Amniotic epithelial cell (primary cell): Measurements from ENCODE around the gene MROH9.
A peak's percentile ranks its signal among the peaks of the same experiment; 100 is the strongest.

Experiments
- DNase-seq: peaks from one replicate; pipeline ENCODE4 v3.0.0-alpha.2; 2010; ENCODE audit warnings: low read depth

Gene MROH9

DNA sequence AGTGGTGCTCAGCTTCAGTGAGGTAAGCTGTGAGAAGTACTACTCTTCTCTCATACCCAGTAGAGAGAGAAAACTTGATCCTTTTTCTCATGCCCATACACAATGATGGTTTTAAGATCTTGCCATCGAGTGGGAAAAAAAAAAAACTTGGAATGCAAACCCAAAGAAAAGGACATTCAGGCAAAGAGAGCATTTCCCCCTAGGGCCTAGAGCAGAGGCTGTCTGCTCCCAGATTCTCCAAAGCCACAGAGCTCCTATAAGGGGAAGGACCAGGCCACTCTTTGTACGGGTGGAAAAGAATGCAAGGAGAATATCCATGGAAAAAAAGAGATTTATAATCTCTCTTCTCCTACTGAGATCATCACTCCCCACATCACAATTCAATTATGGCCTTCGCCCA lies 34.9 kb downstream of the MROH9 start:
- no peak for DNase-seq

DNA sequence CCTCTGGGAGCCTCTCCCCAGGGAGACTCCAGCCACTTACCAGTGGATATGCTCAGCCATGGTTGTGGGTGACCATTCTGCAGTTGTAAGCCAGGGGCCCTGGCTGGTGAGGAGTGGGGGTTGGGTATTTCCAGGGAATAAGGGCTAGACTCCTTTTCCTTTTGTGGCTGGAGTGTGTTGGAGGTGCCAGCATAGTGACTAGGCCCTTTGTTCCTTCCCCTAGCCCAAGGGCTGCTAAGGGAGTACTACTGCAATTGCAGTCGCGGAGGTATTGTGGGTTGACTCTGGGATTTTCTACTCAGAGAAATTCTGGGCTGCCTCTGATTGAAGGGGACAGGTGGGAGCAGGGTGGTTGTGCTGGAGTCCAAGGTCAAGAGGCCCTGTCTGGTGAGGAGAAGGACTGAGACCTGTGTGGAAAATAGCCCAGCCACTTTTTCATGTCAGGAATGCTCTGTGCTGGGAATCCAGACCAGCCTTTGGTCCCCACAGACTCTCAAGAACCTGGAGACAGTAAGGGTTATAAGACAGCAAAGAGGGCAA lies 43.1 kb downstream of the MROH9 start:
- no peak for DNase-seq

DNA sequence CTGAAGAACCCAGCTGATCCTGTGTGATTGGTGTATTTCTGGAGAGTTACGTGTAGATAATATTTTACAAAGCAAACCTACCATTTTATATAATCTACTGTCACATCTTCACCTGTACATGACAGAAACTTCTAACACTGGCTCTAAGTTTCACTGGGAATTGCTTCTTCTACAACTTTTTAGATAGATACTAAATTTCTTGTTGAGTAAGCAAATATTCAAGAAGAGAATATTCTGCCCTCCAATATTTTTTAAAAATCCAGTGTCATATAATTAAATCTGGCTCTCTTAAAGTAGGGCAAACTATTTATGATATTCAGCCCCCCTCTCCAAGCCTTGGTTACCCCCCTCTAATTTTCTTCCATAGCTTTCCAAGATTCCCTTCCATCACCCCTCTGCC lies 50.1 kb downstream of the MROH9 start:
- no peak for DNase-seq

DNA sequence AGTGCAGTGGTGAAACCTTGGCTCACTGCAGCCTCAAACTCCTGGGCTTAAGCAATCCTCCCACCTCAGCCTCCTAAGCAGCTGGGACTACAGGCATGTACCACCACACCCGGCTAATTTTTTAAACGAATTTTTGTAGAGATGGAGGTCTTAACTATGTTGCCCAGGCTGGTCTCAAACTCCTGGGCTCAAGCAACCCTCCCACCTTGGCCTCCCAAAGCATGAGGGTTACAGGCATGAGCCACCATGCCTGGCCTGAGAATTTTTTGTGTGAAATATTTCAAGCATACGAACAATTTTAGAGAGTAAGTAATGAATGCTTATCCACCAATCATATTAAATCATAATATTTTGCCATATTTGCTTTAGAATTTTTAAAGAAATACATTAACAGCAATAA lies 51.6 kb downstream of the MROH9 start:
- no peak for DNase-seq

DNA sequence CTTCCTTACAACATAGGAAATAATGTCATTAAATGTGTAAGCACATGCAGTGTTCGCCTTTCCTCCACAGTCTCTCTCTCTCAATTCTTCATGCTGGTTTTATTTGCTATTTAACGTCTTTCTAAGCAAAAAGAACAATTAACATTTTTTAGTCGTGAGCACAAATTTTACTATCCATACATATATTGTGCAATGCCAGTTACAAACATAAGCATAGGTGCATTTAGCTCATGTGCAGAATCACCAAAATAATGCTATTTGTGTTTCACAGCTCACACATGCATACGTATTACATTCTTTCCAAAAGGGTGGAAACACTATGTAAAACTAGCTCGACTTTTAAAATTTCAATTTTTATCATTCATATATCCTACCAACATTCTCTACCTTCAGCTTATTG lies 52.1 kb downstream of the MROH9 start:
- DNase-seq = no peak

DNA sequence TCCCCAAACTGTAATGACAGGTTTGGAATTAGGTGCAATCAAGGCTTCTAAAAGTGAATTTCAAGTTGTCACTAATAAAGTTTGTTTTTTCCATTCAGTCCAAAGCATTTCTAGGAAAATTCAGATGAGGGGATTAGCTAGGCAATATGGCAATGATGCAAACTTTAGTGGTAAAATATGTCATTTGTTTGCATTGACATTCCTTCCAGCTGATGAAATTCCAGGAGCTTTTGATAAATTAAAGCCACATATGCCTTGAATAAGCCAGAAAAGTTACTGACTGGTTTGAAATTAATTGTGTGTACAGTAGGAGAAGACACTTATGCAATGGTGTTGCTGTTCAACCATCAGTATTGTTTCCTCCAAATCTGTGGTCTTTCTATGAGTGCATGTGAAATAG lies 57.8 kb downstream of the MROH9 start:
- no peak for DNase-seq

DNA sequence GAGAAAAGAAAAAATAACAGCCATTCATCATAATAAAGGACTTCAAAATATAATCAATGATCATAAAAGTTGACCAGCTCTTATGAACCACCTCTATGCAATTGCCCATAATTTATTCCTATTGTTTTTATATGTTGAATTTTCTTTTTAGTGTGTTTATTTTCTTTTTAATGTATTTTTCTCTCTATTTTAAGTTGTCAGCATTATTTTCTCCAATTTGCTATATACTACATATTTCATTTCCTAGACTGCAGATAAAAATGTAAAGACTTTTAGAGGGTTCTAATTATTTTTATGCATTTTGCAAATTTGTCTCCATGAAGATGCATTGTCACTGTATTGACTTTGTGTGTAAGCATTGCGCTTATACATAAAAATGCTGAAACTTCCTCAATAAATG lies 58.4 kb downstream of the MROH9 start:
- no peak for DNase-seq

DNA sequence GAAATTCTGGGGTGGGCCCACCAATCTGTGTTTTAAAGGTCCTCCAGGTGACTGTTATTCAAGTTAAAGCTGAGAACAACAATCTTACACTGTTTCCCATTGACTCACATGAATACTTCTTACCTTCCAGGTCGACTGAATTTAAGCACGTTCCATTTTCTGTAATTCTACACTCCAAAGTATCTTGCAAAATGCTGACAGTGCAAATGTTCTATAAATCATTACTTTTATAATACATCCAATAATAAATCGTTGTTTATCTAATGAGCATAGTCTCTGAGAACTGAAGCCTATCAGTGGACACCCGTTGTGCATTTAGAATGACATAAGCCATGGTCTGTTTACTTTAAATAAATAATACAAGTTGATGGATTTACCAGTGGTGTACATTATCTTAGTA lies 79.5 kb downstream of the MROH9 start:
- no peak for DNase-seq

DNA sequence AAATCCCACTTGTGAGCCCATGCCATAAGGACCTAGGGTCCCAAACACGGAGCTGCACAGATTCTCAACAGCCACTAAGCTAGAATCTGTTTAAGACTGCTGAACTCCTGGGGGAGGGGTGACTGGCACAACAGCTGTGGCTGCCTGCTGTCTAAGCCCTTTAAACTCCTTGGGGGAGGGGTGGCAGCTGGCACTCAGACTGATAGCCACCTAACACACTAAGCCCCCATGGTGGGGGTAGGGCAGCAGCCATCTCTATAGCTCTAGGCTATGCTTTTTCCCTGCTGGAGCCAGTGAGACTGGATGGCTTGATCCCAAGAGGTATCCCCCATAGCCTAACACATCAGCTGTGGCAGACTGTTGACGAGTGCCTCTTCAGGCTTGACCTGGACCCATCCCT lies 82.1 kb downstream of the MROH9 start:
- no peak for DNase-seq

DNA sequence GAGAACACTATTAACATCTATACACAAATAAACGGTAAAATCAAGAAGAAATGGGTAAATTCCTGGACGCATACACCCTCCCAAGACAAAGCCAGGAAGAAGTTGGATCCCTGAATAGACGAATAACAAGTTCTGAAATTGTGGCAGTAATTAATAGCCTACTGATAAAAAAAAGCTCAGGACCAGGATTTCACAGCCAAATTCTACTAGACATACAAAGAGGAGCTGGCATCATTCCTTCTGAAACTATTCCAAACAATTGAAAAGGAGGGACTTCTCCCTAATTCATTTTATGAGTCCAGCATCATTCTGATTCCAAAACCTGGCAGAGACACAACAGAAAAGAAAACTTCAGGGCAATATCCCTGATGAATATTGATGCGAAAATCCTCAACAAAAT lies 84.6 kb downstream of the MROH9 start:
- no peak for DNase-seq

DNA sequence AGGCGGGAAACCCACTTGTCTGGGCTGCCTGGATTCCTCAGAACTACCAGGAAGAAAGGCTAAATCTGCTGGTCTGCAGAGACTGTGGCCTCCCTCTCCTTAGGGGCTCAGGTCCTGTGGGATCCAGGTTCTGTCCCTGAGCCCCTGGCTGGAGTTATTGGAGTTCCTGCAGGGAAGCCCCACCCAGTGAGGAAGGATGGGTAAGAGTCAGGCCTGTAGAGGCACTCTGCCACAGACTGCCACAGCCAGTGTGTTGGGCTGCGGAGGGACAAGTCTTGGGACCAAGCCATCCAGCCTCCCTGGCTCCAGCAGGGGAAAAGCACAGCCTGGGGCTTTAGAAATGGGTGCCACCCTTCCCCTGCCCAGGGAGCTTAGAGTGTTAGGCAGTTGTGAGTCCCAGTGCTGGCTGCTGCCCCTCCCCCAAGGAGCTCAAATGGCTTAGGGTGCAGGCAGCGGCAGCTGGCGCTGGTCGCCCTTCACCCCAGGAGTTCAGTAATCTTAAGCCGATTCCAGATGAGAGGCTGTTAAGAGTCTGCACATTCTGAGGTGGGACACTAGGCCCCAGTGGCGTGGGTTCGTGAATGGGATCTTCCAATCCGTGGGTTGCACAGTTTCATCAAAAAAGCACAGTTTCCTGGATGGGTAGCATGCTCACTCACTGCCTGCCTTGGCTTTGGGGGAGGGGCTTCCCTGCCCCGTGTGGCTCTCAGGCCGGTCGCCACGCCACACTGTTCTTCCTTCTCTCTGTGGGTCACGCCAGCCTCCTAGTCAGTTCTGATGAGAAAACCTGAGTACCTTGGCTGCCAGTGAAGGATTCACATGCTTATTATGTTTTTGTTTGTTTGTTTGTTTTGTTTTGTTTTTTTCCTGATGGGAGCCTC lies 97.7 kb downstream of the MROH9 start:
- DNase-seq = no peak

DNA sequence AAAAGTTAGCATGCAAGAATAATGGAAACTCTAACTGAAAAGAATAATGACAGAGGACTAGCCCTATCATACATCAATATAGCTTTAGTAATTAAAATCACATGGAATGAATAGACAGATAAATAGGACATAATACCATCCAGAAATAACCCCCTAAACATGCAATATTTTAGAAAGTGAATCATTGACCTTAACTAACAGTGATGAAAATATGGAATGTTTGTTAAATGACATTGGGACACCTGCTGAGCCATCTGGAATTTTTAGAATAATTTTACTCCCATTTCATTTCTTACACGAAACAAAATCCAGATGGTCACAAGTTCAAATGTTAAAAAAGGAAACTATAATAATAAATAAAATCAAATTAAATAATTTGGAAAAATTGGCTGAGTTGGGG lies 102.3 kb downstream of the MROH9 start:
- no peak for DNase-seq

DNA sequence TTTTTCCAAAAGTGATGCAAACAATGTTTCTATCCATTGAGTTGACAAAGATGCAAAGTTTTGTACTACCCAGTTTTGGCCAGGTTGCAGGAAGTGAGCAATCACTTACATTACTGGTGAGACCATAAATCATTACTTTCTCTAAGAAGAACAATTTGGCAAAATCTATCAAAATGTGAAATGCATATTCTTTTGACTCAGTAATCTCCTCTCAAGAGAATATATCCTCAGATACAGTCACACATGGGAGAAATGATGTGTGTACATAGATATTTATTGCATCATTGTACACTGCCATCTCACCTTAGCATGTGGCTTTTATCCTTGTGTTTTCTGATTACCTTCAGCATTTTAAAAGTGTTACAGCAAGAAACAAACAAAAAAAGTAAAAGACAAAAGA lies 103.0 kb downstream of the MROH9 start:
- no peak for DNase-seq

DNA sequence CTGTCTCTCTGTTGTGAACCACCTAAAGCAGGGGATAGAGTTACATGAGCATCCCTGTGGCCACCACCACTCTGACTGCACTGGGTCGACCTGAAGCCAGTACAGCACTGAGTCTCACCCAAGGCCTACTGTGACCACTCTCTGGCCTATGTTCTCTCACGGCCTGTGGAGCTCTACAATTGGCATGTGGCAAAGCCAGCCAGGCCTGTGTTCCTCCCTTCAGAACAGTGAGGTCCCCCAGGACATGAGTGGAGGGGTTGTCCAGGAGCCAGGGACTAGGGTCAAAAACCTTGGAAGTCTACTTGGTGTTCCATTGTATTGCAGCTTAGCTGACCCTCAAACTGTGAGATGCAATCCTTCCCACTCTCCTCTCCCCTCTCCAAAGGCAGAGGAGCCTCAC lies 112.7 kb downstream of the MROH9 start:
- DNase-seq = no peak

DNA sequence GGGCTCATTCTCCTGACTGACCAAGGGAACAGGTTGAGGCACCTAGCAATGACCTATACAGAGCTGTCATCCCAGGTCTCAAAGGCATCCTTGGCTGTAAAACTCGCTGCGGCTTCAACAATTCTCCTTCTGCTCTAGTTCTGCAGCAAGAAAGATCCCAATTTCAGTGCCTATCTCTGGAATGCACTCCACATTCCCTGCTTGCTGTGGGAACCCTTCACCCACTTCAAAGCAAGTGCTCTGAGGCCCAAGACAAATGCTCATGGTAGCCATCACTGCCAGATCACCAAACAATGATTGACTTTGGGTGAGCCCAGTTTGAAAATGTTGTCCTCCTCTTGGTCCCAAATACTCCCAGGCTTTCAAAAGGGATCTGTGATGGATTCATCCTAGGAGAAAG lies 117.6 kb downstream of the MROH9 start:
- no peak for DNase-seq

DNA sequence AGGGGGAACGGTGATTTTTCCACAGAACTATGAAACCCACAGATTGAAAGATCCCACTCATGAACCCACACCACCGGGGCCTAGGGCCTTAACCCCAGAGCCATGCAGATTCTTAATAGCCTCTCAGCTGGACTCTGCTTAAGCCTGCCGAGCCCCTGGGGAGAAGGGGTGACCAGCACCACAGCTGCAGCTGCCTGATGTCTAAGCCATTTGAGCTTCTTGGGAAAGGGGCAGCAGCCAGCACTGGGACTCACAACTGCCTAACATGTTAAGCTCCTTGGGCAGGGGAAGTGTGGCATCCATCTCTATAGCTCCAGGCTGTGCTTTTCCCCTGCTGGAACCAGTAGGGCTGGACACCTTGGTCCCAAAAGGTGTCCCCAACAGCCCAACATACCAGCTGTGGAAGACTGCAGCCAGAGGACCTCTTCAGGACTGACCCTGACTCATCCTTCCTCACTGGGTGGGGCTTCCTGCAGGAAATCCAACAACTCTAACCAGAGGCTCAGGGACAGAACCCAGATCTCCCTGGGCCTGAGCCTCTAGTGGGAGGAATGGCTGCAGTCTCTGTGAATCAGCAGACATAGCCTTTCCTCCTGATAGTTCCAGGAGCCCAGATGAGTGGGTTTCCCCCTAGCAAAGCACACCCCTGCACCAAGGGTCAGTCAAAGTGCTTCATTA lies 120.8 kb downstream of the MROH9 start:
- DNase-seq = no peak

DNA sequence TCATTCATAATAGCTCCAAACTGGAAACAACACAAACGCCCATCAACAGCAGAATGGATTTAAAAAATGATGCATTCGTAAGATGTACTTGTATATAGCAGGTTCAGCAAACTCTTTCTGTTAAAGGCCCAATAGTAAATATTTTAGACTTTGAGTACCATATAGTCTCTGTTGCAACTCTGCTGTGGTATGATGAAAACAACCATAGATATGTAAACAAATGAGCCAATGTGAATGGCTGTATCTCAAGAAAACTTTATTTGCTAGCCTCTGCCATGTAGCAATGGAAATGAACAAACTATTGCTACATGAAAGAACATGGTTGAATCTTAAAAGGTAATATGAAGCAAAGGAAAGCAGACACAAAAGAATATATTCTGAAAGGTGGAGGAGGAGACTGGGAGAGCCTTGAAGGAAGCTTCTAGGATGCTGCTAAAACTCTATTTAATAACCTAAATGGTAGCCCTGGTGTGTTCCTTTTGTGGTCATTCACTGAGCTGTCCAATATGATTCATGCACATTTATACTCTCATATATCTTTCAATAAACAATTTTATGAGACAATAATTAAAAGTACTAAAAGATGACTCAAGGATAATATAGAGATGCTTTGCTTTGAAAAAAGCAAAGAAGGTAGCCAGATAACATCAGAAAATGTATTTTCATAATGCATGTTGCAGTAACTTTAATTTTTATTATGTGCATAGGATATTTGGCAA lies 126.2 kb downstream of the MROH9 start:
- DNase-seq = peak; percentile 1

DNA sequence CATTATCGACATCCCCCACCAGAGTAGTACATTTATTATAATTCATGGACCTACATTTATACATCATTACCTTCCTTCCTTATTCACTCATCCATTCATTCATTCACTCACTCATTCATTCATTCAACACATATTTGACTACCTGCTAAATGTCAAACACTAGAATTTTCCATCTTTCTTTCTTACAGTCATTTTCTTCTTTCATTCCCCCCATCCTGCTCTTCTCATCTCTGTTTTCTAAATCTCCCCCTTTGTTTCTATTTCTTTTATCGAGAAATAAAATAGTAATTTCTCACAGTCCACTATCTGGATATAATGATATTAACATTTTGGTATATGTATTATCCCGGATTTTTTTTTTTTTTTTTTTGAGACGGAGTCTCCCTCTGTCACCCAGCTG lies 127.6 kb downstream of the MROH9 start:
- DNase-seq = no peak

DNA sequence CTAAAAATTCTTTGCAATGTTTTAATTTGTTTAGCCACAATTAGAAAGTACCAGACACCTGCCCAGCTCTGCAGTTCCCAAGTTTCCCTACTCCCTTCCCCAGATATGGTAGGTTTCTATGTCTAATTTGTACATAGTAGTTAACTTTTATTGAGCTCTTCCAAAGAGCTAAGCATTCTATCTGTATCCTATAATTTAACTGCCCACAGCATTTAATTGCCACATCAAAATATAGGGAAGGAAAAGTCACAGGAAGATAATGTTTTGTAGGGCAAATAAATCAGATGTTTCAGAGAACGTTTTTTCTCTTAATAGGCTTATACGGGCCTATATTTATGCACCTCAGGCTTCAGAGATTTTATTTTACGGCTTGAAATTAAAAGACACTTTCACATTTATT lies 139.7 kb downstream of the MROH9 start:
- no peak for DNase-seq

DNA sequence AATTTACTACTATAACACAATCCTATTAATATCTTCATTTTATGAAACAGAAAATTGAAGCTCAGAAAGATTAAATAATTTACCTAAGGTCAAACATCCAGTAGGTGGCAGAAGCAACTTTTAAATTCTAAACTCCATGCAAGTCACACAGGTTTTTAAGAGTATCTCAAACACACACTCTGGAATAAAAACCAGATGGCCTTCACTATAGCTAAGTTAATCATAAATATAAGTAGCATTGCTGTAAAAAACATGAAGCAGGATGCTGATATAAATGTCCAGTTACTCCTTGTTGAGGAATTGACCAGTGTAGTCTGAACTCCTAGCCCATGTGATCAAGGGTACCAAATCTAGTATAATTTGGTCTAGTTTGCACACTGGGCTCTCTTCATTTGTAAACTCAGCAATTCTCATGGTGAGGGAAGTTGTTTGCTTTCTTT lies 146.0 kb downstream of the MROH9 start:
- peak; percentile 26 for DNase-seq

DNA sequence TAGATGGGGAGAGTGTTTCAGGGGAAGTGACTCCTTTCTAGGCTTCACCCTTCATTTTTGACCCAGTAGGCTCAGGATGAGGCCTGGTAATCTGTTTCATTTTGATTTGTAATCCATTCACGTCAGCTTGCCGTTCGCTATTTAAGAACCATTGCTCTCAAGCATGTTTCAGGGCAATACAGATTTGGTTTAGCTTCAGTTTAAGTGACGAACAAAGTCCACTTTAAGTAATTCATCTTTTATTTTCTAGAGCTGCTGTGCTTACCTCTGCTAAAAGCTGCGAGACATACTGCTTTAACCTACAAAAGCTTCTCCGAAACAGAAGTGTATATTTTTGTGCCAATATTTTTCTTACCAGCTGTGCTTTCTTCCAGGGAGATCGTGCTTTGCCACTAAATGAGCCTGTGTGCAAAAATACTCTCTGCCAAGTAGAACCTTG lies 146.4 kb downstream of the MROH9 start:
- no peak for DNase-seq

DNA sequence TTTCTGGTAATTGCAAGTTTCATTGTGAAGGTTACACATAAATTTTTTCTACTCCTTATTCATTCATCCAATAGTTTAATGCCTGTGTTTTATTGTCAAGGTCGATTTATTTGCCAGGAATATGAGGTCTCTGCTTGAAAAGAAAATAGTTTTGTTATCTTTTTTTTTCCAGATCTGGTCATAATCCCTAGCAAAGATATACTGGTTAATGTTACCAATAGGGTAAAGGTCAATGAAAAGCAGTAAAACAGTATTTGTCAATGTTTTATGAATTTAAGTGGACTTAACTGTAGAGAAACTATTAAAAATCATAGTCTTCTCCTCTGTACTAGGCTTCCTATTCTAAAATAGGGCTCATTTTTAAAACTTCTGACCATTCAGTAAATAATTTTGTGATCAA lies 147.3 kb downstream of the MROH9 start:
- DNase-seq = no peak

DNA sequence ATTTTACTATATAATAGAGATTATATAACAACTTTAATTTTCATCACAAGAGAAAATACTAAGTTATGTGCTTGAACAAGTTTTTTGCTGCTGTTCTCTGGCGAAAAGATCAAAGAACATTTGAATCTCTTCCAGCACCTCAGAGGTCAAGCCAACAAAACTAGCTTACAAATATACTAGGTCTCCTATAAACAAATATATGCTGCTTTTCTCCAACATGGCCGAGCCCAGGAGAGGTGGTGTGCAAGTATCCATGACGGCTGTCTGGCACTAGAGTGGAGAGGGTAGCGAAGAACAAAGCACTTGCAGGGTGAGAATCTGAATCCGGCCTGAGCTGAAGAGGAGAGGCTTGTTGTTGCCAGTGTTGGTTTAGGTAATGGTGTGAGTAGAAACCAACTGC lies 147.9 kb downstream of the MROH9 start:
- no peak for DNase-seq
